ENCODE measurements around the gene OPCML.
"Not testable (repeated sequence)": the region's sequence is repeated elsewhere in the genome, so short reads cannot be mapped to it uniquely, and the experiment has no call there.

GRCh38 chr11:132370114-132370513 is 1162.2 kb downstream of the OPCML start:
- TF ChIP-seq CTCF, POLR2AphosphoS5, POLR2A (IDR thresholded peaks at IDR 0.05): not testable (repeated sequence)

All from transverse colon (tissue), 4 donors.